A549 treated with dexamethasone at 1 μM for 4 hours (cell line): ENCODE results near the gene CHAC2. TPM values are rescaled to one million over a fixed set of nuclear protein-coding genes. Genes with fewer than 3 reads are reported as not detected.

Experiments used
- total RNA-seq: library from RNA; stranded (reverse); fragments of 200-300 nt; extraction: Qiagen RNA extraction; gene quantifications from 5 replicates; pipeline ENCODE4 v1.2.3, GENCODE V29; 2022

The CHAC2 gene
- total RNA-seq = 10.9 to 14.9 TPM (median 11.9 TPM) in 5 replicates

GRCh38 chr2:53767405-53768241 lies at the start of gene CHAC2:
CHAC2 (plus strand) TSS chr2:53767804; CDS start chr2:53767887, 83 bp downstream.

GRCh38 chr2:53786705-53787613 lies 19.4 kb downstream of the CHAC2 start, which contains the start of the genes ASB3 and ERLEC1:
ASB3 (minus strand) TSS chr2:53786953; CDS start chr2:53765572, 21,381 bp downstream.
ERLEC1 (plus strand) TSS chr2:53787044; CDS start chr2:53787211, 167 bp downstream.

Other genes with a start within 250 kb of the CHAC2 start
- 10.5 to 13.6 TPM (median 11.9 TPM) in 5 replicates for gene ASB3, start 19.1 kb downstream of the CHAC2 start, total RNA-seq
- gene ERLEC1, start 19.2 kb downstream of the CHAC2 start, total RNA-seq = 53.3 to 64.0 TPM (median 59.8 TPM) in 5 replicates
- 1.1 to 2.9 TPM (median 2.6 TPM) in 5 replicates for gene GPR75, start 92.2 kb downstream of the CHAC2 start, total RNA-seq
- 47.0 to 57.9 TPM (median 51.5 TPM) in 5 replicates for gene PSME4, start 203.2 kb downstream of the CHAC2 start, total RNA-seq